Transverse colon (tissue), 4 donors: ENCODE measurements around the gene AFF1.

Experiments
- CTCF ChIP-seq, 5 experiments: fragments of 200-600 bp in 3 of 5; fragments of 450-650 bp in 2 of 5; sonication (generic) in 3 of 5; IDR thresholded peaks; 1 replicate in 2 of 5; 2 replicates in 3 of 5; pipeline ENCODE4 v1.5.1; 2016 to 2017; ENCODE audit warnings: antibody characterized with exemption in 5 of 5, inconsistent platforms in 3 of 5, mild to moderate bottlenecking in 2 of 5, moderate library complexity in 1 of 5
- POLR2A ChIP-seq: fragments of 450-650 bp; IDR thresholded peaks from one replicate; pipeline ENCODE4 v1.6.1; 2016; ENCODE audit warnings: antibody characterized with exemption, mild to moderate bottlenecking, moderate library complexity
- POLR2AphosphoS5 ChIP-seq, 3 donors: sonication (generic); formaldehyde crosslinking; IDR thresholded peaks; one replicate each; pipeline ENCODE4 v1.6.1; 2016; ENCODE audit warnings: antibody characterized with exemption in 3 of 3

GRCh38 chr4:87025614-87026041 is 90.8 kb downstream of the AFF1 start:
- no peak for TF ChIP-seq POLR2A
- peak in 1 of 3 donors; percentile 26 for TF ChIP-seq POLR2AphosphoS5 (IDR thresholded peaks at IDR 0.05)
- no peak for TF ChIP-seq CTCF (IDR thresholded peaks at IDR 0.05)
